ENCODE measurements around the gene SAMSN1.

DNA sequence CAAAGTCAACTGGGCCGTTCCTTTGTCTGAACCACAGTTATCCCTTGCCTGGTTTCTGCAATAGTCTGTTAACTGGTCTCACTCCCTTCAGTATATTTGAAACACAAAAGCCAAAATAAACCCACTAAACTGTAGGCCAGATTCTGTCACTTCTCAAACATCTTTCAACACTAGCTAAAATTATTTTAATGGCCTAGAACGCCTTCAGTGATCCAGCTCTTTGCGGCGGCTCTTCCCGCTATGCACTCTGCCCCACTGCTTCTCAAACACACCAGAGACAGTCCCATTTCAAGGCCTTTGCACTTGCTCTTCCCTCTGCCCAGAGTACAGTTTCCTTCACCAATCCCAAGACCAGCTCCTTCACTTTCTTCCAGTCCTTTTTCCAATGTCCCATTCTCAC lies 9.2 kb downstream of the SAMSN1 start:
- TF ChIP-seq, protein P1, sequence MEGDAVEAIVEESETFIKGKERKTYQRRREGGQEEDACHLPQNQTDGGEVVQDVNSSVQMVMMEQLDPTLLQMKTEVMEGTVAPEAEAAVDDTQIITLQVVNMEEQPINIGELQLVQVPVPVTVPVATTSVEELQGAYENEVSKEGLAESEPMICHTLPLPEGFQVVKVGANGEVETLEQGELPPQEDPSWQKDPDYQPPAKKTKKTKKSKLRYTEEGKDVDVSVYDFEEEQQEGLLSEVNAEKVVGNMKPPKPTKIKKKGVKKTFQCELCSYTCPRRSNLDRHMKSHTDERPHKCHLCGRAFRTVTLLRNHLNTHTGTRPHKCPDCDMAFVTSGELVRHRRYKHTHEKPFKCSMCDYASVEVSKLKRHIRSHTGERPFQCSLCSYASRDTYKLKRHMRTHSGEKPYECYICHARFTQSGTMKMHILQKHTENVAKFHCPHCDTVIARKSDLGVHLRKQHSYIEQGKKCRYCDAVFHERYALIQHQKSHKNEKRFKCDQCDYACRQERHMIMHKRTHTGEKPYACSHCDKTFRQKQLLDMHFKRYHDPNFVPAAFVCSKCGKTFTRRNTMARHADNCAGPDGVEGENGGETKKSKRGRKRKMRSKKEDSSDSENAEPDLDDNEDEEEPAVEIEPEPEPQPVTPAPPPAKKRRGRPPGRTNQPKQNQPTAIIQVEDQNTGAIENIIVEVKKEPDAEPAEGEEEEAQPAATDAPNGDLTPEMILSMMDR (IDR thresholded peaks at IDR 0.05): no peak
- TF ChIP-seq POLR2AphosphoS5 (IDR thresholded peaks at IDR 0.05) (no peak), EP300 (IDR thresholded peaks at IDR 0.05; ENCODE audit: low read depth) (no peak)
